PC-3 (cell line): ENCODE data around the gene TREM1.

Experiments
- EZH2 ChIP-seq: fragments of 300-600 bp; sonication (generic); IDR thresholded peaks from one replicate; pipeline ENCODE4 v1.6.1; 2017; ENCODE audit warnings: antibody characterized with exemption, mild to moderate bottlenecking, low read length; ENCODE audit not compliant: unreplicated experiment
- TF ChIP-seq, protein P1 (sequence below): fragments of 300-600 bp; sonication (generic); conservative IDR thresholded peaks from 2 replicates; pipeline ENCODE4 v1.5.1; 2017; ENCODE audit warnings: antibody characterized with exemption, low read depth, mild to moderate bottlenecking, low read length

- TF ChIP-seq EZH2, result no peak
- TF ChIP-seq, protein P1, sequence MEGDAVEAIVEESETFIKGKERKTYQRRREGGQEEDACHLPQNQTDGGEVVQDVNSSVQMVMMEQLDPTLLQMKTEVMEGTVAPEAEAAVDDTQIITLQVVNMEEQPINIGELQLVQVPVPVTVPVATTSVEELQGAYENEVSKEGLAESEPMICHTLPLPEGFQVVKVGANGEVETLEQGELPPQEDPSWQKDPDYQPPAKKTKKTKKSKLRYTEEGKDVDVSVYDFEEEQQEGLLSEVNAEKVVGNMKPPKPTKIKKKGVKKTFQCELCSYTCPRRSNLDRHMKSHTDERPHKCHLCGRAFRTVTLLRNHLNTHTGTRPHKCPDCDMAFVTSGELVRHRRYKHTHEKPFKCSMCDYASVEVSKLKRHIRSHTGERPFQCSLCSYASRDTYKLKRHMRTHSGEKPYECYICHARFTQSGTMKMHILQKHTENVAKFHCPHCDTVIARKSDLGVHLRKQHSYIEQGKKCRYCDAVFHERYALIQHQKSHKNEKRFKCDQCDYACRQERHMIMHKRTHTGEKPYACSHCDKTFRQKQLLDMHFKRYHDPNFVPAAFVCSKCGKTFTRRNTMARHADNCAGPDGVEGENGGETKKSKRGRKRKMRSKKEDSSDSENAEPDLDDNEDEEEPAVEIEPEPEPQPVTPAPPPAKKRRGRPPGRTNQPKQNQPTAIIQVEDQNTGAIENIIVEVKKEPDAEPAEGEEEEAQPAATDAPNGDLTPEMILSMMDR, result no peak
These were observed 2.3 kb upstream of the TREM1 start for GRCh38 chr6:41288754-41289129.
